Adrenal gland (tissue), 12 donors: ENCODE results near the gene RNF212. TPM values are rescaled to one million over a fixed set of nuclear protein-coding genes. Genes with fewer than 3 reads are reported as not detected.
"Not testable (repeated sequence)": the region's sequence is repeated elsewhere in the genome, so short reads cannot be mapped to it uniquely, and the experiment has no call there.

ENCODE experiments used
- DNase-seq, 7 donors: peaks; one replicate each; pipeline ENCODE4 v3.0.0-alpha.2; 2019 to 2020
- H3K27ac ChIP-seq, 5 donors: fragments of 200-600 bp; sonication (generic) in 4 of 5; 1 replicate in 3 of 5; 2 replicates in 2 of 5; pipeline versions ENCODE4 v1.5.1 to v1.8.0; 2016 to 2020; ENCODE audit warnings: mild to moderate bottlenecking in 1 of 5
- H3K27me3 ChIP-seq: fragments of 200-600 bp; 2 replicates; pipeline ENCODE4 v1.8.0; 2021
- H3K36me3 ChIP-seq, 2 donors: fragments of 200-600 bp; replicated peaks in 1 of 2; 1 replicate in 1 of 2; 2 replicates in 1 of 2; pipeline versions ENCODE4 v1.5.1 to v1.8.0; 2018 to 2022
- H3K4me1 ChIP-seq, 2 donors: fragments of 200-600 bp; replicated peaks in 1 of 2; 1 replicate in 1 of 2; 2 replicates in 1 of 2; pipeline versions ENCODE4 v1.5.1 to v1.8.0; 2018 to 2021
- H3K4me3 ChIP-seq, 4 donors: fragments of 200-600 bp; sonication (generic) in 3 of 4; one replicate each; pipeline ENCODE4 v1.5.1; 2016 to 2018
- H3K9me3 ChIP-seq, 3 donors: fragments of 200-600 bp; sonication (generic) in 1 of 3; replicated peaks in 1 of 3; 1 replicate in 2 of 3; 2 replicates in 1 of 3; pipeline versions ENCODE4 v1.5.1 to v1.8.0; 2016 to 2021
- CTCF ChIP-seq, 6 experiments: fragments of 450-650 bp in 4 of 6; fragments of 200-600 bp in 2 of 6; sonication (generic) in 1 of 6; IDR thresholded peaks; 1 replicate in 5 of 6; 2 replicates in 1 of 6; pipeline versions ENCODE4 v1.5.1 to v1.8.0; 2016 to 2021; ENCODE audit warnings: antibody characterized with exemption in 6 of 6, mild to moderate bottlenecking in 2 of 6, moderate library complexity in 1 of 6
- POLR2A ChIP-seq, 2 donors: fragments of 450-650 bp; IDR thresholded peaks; one replicate each; pipeline ENCODE4 v1.6.1; 2017; ENCODE audit warnings: antibody characterized with exemption in 2 of 2, mild to moderate bottlenecking in 2 of 2, moderate library complexity in 1 of 2
- WGBS, 4 donors: extraction: QIAGEN DNeasy Blood & Tissue Kit in 2 of 4; methylation state at CpG; one replicate each; pipeline versions ENCODE4 v1.1.5 to v1.1.7; 2013 to 2017; 5-methylcytosine and 5-hydroxymethylcytosine counted together
- intact Hi-C, 2 donors: fragments of 100-400 bp; cut with DNase I; formaldehyde crosslinking; loops; one replicate each; pipeline versions ENCODE4 v1.14.1 to v1.15.0; 2022 to 2023
- polyA plus RNA-seq, 3 donors: library from polyadenylated mRNA; stranded (reverse); fragments of 200-250 nt in 2 of 3; fragments of 350-450 nt in 1 of 3; fragmentation: Illumina TruSeq in 1 of 3; extraction: RNeasy Lipid Tissue Mini Kit (QIAGEN cat#74804) in 1 of 3; gene quantifications; one replicate each; pipeline ENCODE4 v1.2.3, GENCODE V29; 2013 to 2014
- total RNA-seq, 9 donors: library from RNA; depleted of rRNA in 4 of 9; stranded (reverse); fragments of >200 nt in 4 of 9; fragments of 120-200 nt in 1 of 9; fragmentation: NEBNext Ultra II Directional in 1 of 9; extraction: Animal tissue kit (Norgen Biotek cat#: 25700) in 1 of 9; gene quantifications; one replicate each; pipeline versions ENCODE4 v1.1.0 to v1.2.4, GENCODE V29; 2013 to 2023
- donor health status: healthy with polysubstance abuse.
- donor health status: Bipolar disorder and iron deficiency.
- donor health status: DM: yes; HTN: yes; CAD: no.
- donor health status: DM: no; HTN: no; CAD: no.
- donor health status: DM: no; HTN: no; CAD: no.
- donor health status: DM: yes; HTN: yes; CAD: no.

RNF212 gene
- total and polyA plus RNA-seq, 12 donors, result 1.3 to 9.5 (median 2.4) TPM; not detected in 1

- H3K27me3 ChIP-seq, result no peaks in the 10 kb centered on the region
- no peak for DNase-seq
- H3K4me1 ChIP-seq, result peaks cover 0 to 3% of the 10 kb centered on the region in 2 donors
- no peak overlapping the region for H3K27ac ChIP-seq
- WGBS, 4 donors, result 70 to 92% (median 79%) methylated on average over 1 of the region's 1 CpG
- no peak overlapping the region for H3K4me3 ChIP-seq
- no peaks in the 10 kb centered on the region for H3K36me3 ChIP-seq
- TF ChIP-seq POLR2A (IDR thresholded peaks at IDR 0.05), result no peak
- TF ChIP-seq CTCF (IDR thresholded peaks at IDR 0.05), result no peak
- H3K9me3 ChIP-seq, result no peaks in the 10 kb centered on the region
- intact Hi-C loops, result no loop called here
These were observed 13.1 kb upstream of the RNF212 start for GRCh38 chr4:1126506-1126905.

GRCh38 chr4:1125466-1125865 lies 12.1 kb upstream of the RNF212 start:
- H3K4me3 ChIP-seq, intact Hi-C loops, H3K4me1 ChIP-seq, H3K36me3 ChIP-seq, H3K27me3 ChIP-seq, H3K9me3 ChIP-seq, DNase-seq, H3K27ac ChIP-seq: not testable (repeated sequence)
- WGBS, 4 donors, result 85 to 97% (median 92%) methylated on average over 4 of the region's 4 CpGs

GRCh38 chr4:1124818-1125217 lies 11.5 kb upstream of the RNF212 start:
- Histone ChIP-seq H3K36me3 (no peaks in the 10 kb centered on the region), H3K4me3 (no peak overlapping the region), H3K4me1 (no peaks in the 10 kb centered on the region), H3K27me3 (no peaks in the 10 kb centered on the region), H3K27ac (no peak overlapping the region), H3K9me3 (no peaks in the 10 kb centered on the region)
- no peak for TF ChIP-seq CTCF (IDR thresholded peaks at IDR 0.05)
- TF ChIP-seq POLR2A (IDR thresholded peaks at IDR 0.05), result no peak
- intact Hi-C loops, result no loop called here
- 69 to 80% (median 76%) methylated on average over 4 of the region's 4 CpGs for WGBS, 4 donors
- no peak for DNase-seq

GRCh38 chr4:1122505-1122904 lies 9.1 kb upstream of the RNF212 start:
- TF ChIP-seq CTCF (IDR thresholded peaks at IDR 0.05) (no peak), POLR2A (IDR thresholded peaks at IDR 0.05) (no peak)
- 93 to 95% (median 93%) methylated on average over 3 of the region's 3 CpGs for WGBS, 4 donors
- intact Hi-C loops, result no loop called here
- Histone ChIP-seq H3K27ac (no peak overlapping the region), H3K4me1 (no peaks in the 10 kb centered on the region), H3K27me3 (no peaks in the 10 kb centered on the region), H3K36me3 (no peaks in the 10 kb centered on the region), H3K4me3 (no peak overlapping the region), H3K9me3 (no peaks in the 10 kb centered on the region)
- no peak for DNase-seq

- WGBS, 4 donors, result 27 to 57% (median 51%) methylated on average over 1 of the region's 1 CpG
- no peak overlapping the region for H3K27ac ChIP-seq
- intact Hi-C loops, result no loop called here
- no peaks in the 10 kb centered on the region for H3K27me3 ChIP-seq
- H3K9me3 ChIP-seq, result no peaks in the 10 kb centered on the region
- H3K4me3 ChIP-seq, result no peak overlapping the region
- H3K4me1 ChIP-seq, result no peaks in the 10 kb centered on the region
- no peak for DNase-seq
- H3K36me3 ChIP-seq, result no peaks in the 10 kb centered on the region
- TF ChIP-seq POLR2A (IDR thresholded peaks at IDR 0.05), result no peak
- TF ChIP-seq CTCF (IDR thresholded peaks at IDR 0.05), result no peak
These were observed 3.5 kb upstream of the RNF212 start for GRCh38 chr4:1116838-1117237.
